NCI-H345 treated with DMSO at 0.1 percent for 48 hours (cell line): ENCODE results near the gene ANKIB1.
"Not testable (repeated sequence)": the region's sequence is repeated elsewhere in the genome, so short reads cannot be mapped to it uniquely, and the experiment has no call there.

ENCODE experiments used
- DNase-seq: peaks from one replicate; lab custom pipeline; 2025; ENCODE audit not compliant: unreplicated experiment; lab: John Stamatoyannopoulos, UW

ANKIB1 gene

GRCh38 chr7:92325173-92325572, 79.4 kb downstream of the ANKIB1 start:
- no peak for DNase-seq

GRCh38 chr7:92325858-92326257, 80.1 kb downstream of the ANKIB1 start:
- DNase-seq = no peak

GRCh38 chr7:92330835-92331438, 85.2 kb downstream of the ANKIB1 start:
- DNase-seq = no peak

GRCh38 chr7:92331508-92331907, 85.7 kb downstream of the ANKIB1 start:
- DNase-seq = no peak

GRCh38 chr7:92332782-92333181, 87.0 kb downstream of the ANKIB1 start:
- DNase-seq = no peak

GRCh38 chr7:92333866-92334265, 88.1 kb downstream of the ANKIB1 start:
- DNase-seq = no peak

- DNase-seq = no peak
Observed at GRCh38 chr7:92335574-92335973, 89.8 kb downstream of the ANKIB1 start.

GRCh38 chr7:92336662-92337340, 91.0 kb downstream of the ANKIB1 start:
- no peak for DNase-seq

- DNase-seq = no peak
Observed at GRCh38 chr7:92340016-92340415, 94.2 kb downstream of the ANKIB1 start.

GRCh38 chr7:92343714-92344113, 97.9 kb downstream of the ANKIB1 start:
- no peak for DNase-seq

GRCh38 chr7:92352009-92352408, 106.2 kb downstream of the ANKIB1 start:
- DNase-seq = no peak

GRCh38 chr7:92354214-92354613, 108.4 kb downstream of the ANKIB1 start:
- no peak for DNase-seq

- no peak for DNase-seq
Observed at GRCh38 chr7:92356406-92356805, 110.6 kb downstream of the ANKIB1 start.

GRCh38 chr7:92357260-92357659, 111.5 kb downstream of the ANKIB1 start:
- no peak for DNase-seq

GRCh38 chr7:92359179-92359578, 113.4 kb downstream of the ANKIB1 start:
- DNase-seq = not testable (repeated sequence)

- no peak for DNase-seq
Observed at GRCh38 chr7:92359801-92360200, 114.0 kb downstream of the ANKIB1 start.

GRCh38 chr7:92360387-92360786, 114.6 kb downstream of the ANKIB1 start:
- DNase-seq = no peak

- DNase-seq = no peak
Observed at GRCh38 chr7:92362131-92362530, 116.4 kb downstream of the ANKIB1 start.

- no peak for DNase-seq
Observed at GRCh38 chr7:92366730-92367129, 121.0 kb downstream of the ANKIB1 start.

GRCh38 chr7:92368741-92369140, 123.0 kb downstream of the ANKIB1 start:
- no peak for DNase-seq

- DNase-seq = no peak
Observed at GRCh38 chr7:92375013-92375412, 129.2 kb downstream of the ANKIB1 start.

- no peak for DNase-seq
Observed at GRCh38 chr7:92391071-92391470, 145.3 kb downstream of the ANKIB1 start.

GRCh38 chr7:92397542-92397941, 151.8 kb downstream of the ANKIB1 start:
- DNase-seq = no peak
